VCaP (cell line): ENCODE measurements around the gene HAND1.

Experiments
- H3K27ac ChIP-seq: fragments of 450-650 bp; 2 replicates; pipeline ENCODE4 v1.5.1; 2017
- TF ChIP-seq, protein P1 (sequence below): fragments of 450-650 bp; conservative IDR thresholded peaks from 2 replicates; pipeline ENCODE4 v1.5.1; 2017; ENCODE audit warnings: mild to moderate bottlenecking, moderate library complexity

Gene HAND1

DNA sequence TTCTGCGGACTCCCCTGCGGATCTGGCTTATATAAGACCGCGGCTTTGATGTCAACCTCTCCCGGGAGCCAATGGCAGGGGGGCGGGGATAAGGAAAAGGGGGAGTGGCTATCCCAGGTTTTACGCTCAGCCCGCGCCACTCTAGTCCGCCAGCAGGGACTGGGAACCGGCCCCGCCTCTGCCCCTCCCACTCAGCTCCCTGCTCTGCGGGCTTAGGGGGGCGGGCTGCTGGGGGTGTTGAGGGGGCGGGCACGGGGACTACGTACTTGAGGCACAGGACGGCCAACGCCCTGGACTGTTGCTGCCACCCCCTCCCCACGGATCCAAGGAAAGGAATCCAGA lies at the start of gene HAND1:
Gene HAND1, minus strand, starts transcription at position 4 of the 342 bp plus-strand sequence. CDS start 219 bp downstream, outside the sequence.
- TF ChIP-seq, protein P1, sequence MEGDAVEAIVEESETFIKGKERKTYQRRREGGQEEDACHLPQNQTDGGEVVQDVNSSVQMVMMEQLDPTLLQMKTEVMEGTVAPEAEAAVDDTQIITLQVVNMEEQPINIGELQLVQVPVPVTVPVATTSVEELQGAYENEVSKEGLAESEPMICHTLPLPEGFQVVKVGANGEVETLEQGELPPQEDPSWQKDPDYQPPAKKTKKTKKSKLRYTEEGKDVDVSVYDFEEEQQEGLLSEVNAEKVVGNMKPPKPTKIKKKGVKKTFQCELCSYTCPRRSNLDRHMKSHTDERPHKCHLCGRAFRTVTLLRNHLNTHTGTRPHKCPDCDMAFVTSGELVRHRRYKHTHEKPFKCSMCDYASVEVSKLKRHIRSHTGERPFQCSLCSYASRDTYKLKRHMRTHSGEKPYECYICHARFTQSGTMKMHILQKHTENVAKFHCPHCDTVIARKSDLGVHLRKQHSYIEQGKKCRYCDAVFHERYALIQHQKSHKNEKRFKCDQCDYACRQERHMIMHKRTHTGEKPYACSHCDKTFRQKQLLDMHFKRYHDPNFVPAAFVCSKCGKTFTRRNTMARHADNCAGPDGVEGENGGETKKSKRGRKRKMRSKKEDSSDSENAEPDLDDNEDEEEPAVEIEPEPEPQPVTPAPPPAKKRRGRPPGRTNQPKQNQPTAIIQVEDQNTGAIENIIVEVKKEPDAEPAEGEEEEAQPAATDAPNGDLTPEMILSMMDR, result no peak
- H3K27ac ChIP-seq, result no peak within 1 kb of the TSS

DNA sequence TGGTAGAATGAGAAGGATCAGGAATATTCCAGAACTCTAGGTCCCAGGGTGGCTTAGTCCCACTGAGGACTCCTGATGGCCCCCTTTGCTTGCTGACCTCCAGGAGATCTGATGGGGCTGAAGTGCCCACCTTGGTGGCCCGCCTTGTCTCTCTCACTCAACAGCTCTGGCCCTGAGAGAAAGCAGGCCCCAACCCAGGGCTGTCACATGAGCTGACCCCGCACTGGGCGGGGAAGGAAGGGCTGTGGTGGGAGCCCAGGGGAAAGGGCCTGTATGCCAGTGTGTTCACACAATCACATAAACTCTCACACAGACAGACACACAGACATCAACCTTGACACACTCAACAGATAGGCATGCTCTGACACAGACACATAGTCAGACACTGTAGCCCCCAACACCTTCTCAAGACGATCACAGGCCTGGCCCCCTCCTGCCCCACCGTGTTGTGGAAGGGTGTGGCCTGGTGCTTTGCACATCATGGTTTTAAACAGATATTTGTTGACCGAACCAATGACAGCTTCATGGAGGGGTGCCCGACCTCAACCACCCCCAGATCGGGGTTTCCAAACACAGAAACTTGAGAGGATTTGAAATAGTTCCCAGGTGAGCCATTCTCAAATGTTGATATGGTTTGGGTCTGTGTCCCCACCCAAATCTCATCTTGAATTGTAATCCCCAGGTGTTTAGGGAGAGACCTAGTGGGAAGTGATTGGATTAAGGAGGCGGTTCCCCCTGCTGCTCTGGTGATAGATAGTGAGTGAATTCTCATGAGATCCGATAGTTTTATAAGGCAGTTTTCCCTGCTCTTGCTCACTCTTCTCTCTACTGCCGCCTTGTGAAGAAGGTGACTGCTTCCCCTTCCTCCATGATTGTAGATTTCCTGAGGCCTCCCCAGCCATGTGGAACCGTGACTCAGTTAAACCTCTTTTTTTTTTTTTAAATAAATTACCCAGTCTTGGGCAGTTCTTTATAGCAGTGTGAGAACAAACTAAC lies 48.5 kb upstream of the HAND1 start:
- H3K27ac ChIP-seq, result no peak overlapping the region
- TF ChIP-seq, protein P1, result no peak

DNA sequence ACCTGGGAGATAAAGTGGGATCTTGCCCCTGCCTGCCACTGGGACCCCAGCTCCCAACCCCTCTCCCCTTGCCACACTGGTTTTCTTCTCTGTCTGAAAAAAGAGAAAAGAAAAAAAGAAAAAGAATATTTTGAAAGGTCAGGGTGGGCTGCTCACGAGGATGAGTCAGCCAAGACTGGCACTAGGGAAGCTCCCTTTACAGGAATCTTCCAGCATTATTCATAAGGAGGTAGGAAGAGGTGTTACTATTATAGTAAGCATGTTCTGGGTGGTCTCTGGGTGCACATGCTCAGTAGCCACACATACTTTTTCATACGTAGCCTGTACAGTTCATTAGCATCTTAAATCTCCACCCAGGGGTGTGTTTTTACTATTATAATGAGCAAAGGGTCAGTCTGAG lies 46.8 kb upstream of the HAND1 start:
- TF ChIP-seq, protein P1, result no peak
- no peak overlapping the region for H3K27ac ChIP-seq

DNA sequence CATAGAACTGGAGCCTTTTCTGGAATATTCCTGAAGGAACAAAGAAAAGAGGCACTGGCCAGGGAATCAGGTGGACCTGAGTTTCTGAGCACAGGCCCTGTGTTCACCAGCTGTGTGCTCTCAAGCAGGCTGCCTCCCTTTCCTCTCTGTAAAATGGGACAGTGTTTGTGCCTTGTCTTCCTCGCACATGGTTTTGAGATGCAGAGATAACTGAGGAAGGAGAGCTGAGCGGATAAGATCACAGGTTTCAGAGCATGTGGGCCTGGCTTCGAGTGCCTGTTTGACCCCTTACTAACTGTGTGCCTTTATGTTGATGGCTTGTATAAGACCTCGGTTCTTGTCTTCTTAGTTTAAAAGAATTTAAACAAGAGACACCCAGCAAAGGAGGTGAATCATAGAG lies 46.2 kb upstream of the HAND1 start:
- no peak overlapping the region for H3K27ac ChIP-seq
- TF ChIP-seq, protein P1, result no peak

DNA sequence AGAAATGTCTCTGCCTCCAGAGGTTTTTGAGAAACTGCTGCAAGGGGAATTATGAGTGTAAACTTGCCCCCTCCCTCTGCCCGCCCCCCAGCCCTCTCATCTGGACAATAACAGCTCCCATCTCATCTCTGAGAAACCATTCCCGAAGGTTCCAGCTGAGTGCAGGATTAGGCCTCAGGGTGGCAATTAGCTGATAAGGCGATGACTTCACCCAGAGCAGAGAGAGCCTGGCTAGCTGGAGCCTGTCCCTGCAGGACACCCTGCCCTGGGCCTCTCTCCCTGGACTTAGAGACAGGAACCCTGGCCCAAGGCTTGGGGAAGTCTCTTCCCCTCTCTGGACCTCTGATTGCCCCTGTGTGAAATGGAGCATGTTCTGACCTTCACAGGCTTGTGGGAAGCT lies 45.7 kb upstream of the HAND1 start:
- H3K27ac ChIP-seq, result no peak overlapping the region

DNA sequence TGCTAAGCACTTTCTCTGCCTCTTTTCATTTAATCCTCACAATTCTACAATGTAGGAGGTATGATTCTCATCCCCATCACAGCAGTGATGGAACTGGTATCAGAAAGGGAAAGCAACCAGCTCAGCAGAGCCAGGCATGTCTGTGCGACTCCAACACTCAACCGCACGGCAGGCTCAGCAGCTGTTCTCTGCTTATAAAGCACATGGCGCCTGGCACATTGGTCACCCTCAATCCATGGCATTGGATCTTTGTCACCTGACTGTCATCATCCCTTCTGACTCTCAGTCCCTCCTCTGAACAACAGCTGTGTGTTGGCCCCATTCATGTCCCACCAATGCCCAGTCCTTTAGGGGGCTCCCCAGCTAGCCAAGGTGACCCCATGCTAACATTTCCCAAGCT lies 45.1 kb upstream of the HAND1 start:
- H3K27ac ChIP-seq, result no peak overlapping the region

More for the DNA sequence above, 45.7 kb upstream of the HAND1 start:
- TF ChIP-seq, protein P1, result no peak

DNA sequence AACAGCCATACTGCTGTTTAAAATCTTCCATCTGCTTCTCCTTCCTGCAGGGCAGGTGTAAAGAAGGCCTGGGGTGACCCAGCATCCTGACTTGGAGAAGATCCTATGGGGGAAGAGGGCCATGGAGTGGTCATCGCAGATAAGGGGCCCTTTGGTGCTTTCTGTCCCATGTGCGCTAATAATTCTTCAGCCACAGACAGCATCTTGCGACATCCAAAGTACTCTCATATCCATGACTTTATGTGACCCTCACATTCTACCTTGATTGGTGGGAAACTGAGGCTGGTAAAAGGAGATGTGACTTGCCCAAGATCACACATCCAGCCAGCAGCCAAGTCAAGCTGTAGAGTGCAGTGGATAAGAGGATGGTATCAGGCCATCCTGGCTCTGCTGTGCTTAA lies 44.3 kb upstream of the HAND1 start:
- TF ChIP-seq, protein P1, result no peak

More for the DNA sequence above, 45.1 kb upstream of the HAND1 start:
- TF ChIP-seq, protein P1, result no peak

More for the DNA sequence above, 44.3 kb upstream of the HAND1 start:
- H3K27ac ChIP-seq, result no peak overlapping the region
